Suprapubic skin (tissue), 4 donors: ENCODE data around the gene CREB5. TPM values are rescaled to one million over a fixed set of nuclear protein-coding genes. Genes with fewer than 3 reads are reported as not detected.

Experiments
- DNase-seq, 2 donors: peaks; one replicate each; pipeline ENCODE4 v3.0.0-alpha.2; 2019; ENCODE audit warnings: low spot score in 2 of 2
- H3K27ac ChIP-seq: fragments of 200-600 bp; sonication (generic); one replicate; pipeline ENCODE4 v1.5.1; 2019
- H3K27me3 ChIP-seq: fragments of 200-600 bp; sonication (generic); one replicate; pipeline ENCODE4 v1.5.1; 2019
- H3K36me3 ChIP-seq: fragments of 200-600 bp; sonication (generic); one replicate; pipeline ENCODE4 v1.5.1; 2019
- H3K4me1 ChIP-seq: fragments of 200-600 bp; sonication (generic); one replicate; pipeline ENCODE4 v1.5.1; 2019
- H3K4me3 ChIP-seq: fragments of 200-600 bp; sonication (generic); one replicate; pipeline ENCODE4 v1.5.1; 2019; ENCODE audit warnings: mild to moderate bottlenecking
- H3K9me3 ChIP-seq: fragments of 200-600 bp; sonication (generic); one replicate; pipeline ENCODE4 v1.5.1; 2019
- CTCF ChIP-seq, 2 donors: fragments of 200-600 bp in 1 of 2; fragments of 450-650 bp in 1 of 2; sonication (generic) in 1 of 2; IDR thresholded peaks; one replicate each; pipeline ENCODE4 v1.5.1; 2016 to 2019; ENCODE audit warnings: antibody characterized with exemption in 2 of 2, mild to moderate bottlenecking in 1 of 2, moderate library complexity in 1 of 2
- EP300 ChIP-seq: sonication (generic); formaldehyde crosslinking; IDR thresholded peaks from one replicate; pipeline ENCODE4 v1.6.1; 2017; ENCODE audit warnings: antibody characterized with exemption
- POLR2A ChIP-seq, 2 donors: fragments of 450-650 bp; IDR thresholded peaks; one replicate each; pipeline ENCODE4 v1.6.1; 2017; ENCODE audit warnings: antibody characterized with exemption in 2 of 2, mild to moderate bottlenecking in 2 of 2, moderate library complexity in 2 of 2
- POLR2AphosphoS5 ChIP-seq, 3 donors: sonication (generic); formaldehyde crosslinking; IDR thresholded peaks; one replicate each; pipeline ENCODE4 v1.6.1; 2017; ENCODE audit warnings: antibody characterized with exemption in 3 of 3
- WGBS: methylation state at CpG from one replicate; pipeline ENCODE4 v1.1.5; 2018; 5-methylcytosine and 5-hydroxymethylcytosine counted together
- total RNA-seq, 4 donors: library from RNA; depleted of rRNA; stranded (reverse); fragments of >200 nt; gene quantifications; one replicate each; pipeline ENCODE4 v1.1.0, GENCODE V29; 2016

The CREB5 gene
- total RNA-seq, 4 donors from 2014 or later: 6.2 to 12.1 (median 10.0) TPM

GRCh38 chr7:28510026-28510369, 97.7 kb downstream of the CREB5 start:
- Histone ChIP-seq H3K27me3 (no peaks in the 10 kb centered on the region), H3K4me3 (no peak overlapping the region), H3K9me3 (no peaks in the 10 kb centered on the region), H3K4me1 (no peaks in the 10 kb centered on the region), H3K27ac (no peak overlapping the region), H3K36me3 (no peaks in the 10 kb centered on the region)
- 59% methylated on average over 2 of the region's 2 CpGs for WGBS
- no peak for DNase-seq
- no peak for TF ChIP-seq POLR2A (IDR thresholded peaks at IDR 0.05)
- TF ChIP-seq EP300: no peak
- TF ChIP-seq CTCF (IDR thresholded peaks at IDR 0.05): no peak
- no peak for TF ChIP-seq POLR2AphosphoS5 (IDR thresholded peaks at IDR 0.05)

DNA sequence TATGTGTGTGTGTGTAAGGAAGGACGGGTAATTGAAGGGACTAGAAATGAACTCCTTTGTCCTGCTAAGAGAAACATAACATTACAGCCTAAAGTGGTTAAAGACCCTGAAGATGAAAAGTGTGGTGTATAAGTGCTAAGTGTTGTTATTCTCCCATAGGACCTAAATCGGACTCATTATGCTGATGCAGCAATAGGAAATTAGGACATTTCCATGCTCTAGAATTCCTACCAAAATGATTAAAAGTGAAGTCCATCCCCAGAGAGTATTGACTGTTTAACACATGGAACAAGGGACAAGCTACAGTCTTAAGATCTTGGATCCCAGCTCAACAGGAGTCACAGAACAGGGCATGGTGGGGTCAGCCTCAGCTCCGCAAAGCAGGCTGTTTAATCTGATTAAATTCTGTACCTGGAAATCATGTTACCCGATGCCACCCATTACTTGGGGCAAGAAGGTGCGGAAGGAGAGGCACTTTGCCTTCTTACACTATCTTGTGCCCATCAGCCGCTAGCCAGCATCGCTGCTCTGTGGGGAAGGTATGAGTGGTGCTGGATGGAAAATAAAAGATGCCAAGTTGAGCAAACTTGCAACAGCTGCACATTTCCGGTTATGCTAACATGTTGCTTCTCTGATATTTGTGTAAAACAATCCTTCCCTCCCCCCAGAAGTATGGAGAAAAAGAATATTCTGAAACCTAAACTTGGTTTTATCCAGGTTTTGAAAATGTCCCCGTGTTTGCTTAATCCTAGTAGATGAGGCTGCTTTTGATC, 100.5 kb downstream of the CREB5 start:
- Histone ChIP-seq H3K9me3 (no peaks in the 10 kb centered on the region), H3K27me3 (no peaks in the 10 kb centered on the region), H3K36me3 (no peaks in the 10 kb centered on the region), H3K27ac (no peak overlapping the region), H3K4me3 (no peak overlapping the region), H3K4me1 (no peaks in the 10 kb centered on the region)
- TF ChIP-seq POLR2A (IDR thresholded peaks at IDR 0.05) (no peak), POLR2AphosphoS5 (IDR thresholded peaks at IDR 0.05) (no peak), CTCF (IDR thresholded peaks at IDR 0.05) (no peak), EP300 (no peak)
- DNase-seq: no peak
- 82% methylated on average over 9 of the region's 9 CpGs for WGBS

- TF ChIP-seq CTCF (IDR thresholded peaks at IDR 0.05) (no peak), POLR2AphosphoS5 (IDR thresholded peaks at IDR 0.05) (no peak), EP300 (no peak), POLR2A (IDR thresholded peaks at IDR 0.05) (no peak)
- Histone ChIP-seq H3K27ac (no peak overlapping the region), H3K9me3 (no peaks in the 10 kb centered on the region), H3K27me3 (no peaks in the 10 kb centered on the region), H3K4me1 (peaks cover 12% of the 10 kb centered on the region), H3K4me3 (no peak overlapping the region), H3K36me3 (no peaks in the 10 kb centered on the region)
- no peak for DNase-seq
- 71% methylated on average over 14 of the region's 14 CpGs for WGBS
These were observed 104.3 kb downstream of the CREB5 start for GRCh38 chr7:28516390-28517172.

GRCh38 chr7:28517206-28517605, 104.9 kb downstream of the CREB5 start:
- Histone ChIP-seq H3K9me3 (no peaks in the 10 kb centered on the region), H3K4me3 (no peak overlapping the region), H3K27me3 (no peaks in the 10 kb centered on the region), H3K4me1 (peaks cover 12% of the 10 kb centered on the region), H3K36me3 (no peaks in the 10 kb centered on the region), H3K27ac (no peak overlapping the region)
- 86% methylated on average over 5 of the region's 5 CpGs for WGBS
- TF ChIP-seq POLR2AphosphoS5 (IDR thresholded peaks at IDR 0.05) (no peak), POLR2A (IDR thresholded peaks at IDR 0.05) (no peak), CTCF (IDR thresholded peaks at IDR 0.05) (no peak), EP300 (no peak)
- no peak for DNase-seq

- no peaks in the 10 kb centered on the region for H3K36me3 ChIP-seq
- WGBS: 91% methylated on average over 7 of the region's 7 CpGs
- peaks cover 12% of the 10 kb centered on the region for H3K4me1 ChIP-seq
- no peak for TF ChIP-seq CTCF (IDR thresholded peaks at IDR 0.05)
- H3K4me3 ChIP-seq: no peak overlapping the region
- no peaks in the 10 kb centered on the region for H3K27me3 ChIP-seq
- no peak overlapping the region for H3K27ac ChIP-seq
- no peak for DNase-seq
- H3K9me3 ChIP-seq: no peaks in the 10 kb centered on the region
These were observed 105.3 kb downstream of the CREB5 start for GRCh38 chr7:28517606-28518005.
